HG03045 (cell line): Measurements from ENCODE around the gene TYMP.

Source experiments
- ATAC-seq: cut with Tn5 transposase; IDR thresholded peaks from one replicate; pipeline ENCODE4 v1.9.1; 2021; ENCODE audit warnings: mild to moderate bottlenecking, moderate library complexity; ENCODE audit not compliant: unreplicated experiment

The TYMP gene

DNA sequence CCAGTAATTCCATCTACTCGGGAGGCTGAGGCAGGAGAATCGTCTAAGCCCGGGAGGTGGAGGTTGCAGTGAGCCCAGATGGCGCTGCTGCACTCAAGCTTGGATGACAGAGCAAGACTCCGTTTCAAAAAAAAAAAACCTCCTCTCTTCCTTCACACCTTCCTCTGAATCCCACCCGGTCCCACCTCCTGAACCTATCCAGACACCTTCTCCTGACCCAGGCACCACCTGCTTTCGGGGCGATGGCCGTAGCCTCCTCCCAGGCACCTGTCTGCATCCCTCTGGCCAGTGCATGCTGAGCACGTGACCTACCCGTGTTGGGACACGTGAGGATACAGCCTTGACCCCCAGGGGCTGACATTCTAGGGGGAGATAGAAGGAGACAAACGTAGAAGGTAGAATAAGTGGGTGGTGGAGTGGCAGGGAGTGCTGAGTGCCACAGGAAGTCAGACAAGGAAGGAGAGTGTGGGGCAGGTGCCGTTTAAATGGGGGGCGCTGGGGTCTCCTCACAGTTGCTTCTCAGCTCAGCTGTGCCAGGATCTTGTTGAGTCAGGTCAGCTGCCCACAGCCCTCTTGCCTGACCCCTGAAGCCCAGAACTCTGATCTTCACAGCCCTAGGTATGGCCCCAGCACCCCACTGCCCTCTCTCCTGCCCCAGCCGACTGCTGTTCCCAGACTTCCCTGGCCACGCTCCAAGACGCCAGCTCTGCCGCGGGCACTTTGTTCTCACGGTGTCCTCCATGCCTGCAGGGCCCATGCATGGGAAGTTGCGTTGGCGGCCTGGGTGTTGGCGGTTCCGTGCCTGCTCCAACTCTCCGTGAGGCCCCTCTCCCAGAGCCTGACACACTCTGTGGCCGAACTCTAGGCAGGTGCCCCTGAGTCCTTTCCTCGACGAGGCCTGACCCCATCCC, 44.3 kb downstream of the TYMP start:
- ATAC-seq = no peak

DNA sequence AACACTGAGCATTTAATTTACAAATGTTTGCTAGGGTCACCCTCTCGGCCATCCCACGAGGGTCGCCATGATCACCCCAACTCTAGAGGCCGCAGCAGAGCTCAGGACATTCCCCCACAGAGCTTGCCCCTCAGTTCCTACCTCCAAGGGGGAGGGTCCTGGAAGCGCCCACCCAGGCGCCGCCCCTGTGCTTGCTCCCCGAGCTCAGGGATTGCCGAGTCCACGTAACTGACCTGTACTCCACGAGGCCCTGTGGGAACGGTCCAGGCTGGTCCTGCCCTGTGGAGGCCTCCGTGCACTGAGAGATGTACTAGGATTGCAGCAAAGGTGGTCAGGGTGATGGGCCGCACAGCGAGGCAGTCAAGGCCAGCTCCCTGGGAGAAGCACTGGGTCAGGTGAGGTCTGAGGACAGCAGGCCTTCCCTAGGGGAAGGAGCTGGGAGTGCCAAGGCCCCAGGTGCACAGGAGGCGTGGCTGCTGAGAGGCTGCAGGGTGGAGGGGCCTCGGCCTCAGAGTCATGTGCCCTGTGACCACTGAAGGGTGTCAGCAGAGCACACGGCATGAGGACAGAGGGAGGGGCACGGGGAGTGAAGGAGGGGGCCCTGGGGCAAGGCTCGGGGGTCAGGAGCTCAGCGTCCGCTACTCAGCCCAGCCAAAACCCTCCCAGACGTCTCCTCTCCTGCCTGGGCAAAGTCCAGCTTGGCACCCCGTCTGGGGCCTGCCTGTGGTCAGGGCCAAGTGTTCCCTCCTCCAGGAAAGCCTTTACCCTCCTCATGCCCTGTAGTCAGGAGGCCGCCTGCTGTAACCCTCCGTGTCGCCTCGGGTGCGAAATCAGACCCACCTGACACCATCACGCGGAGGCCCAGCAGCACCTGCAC, 45.6 kb downstream of the TYMP start:
- no peak for ATAC-seq

GRCh38 chr22:50483556-50483955, 46.3 kb downstream of the TYMP start:
- no peak for ATAC-seq

DNA sequence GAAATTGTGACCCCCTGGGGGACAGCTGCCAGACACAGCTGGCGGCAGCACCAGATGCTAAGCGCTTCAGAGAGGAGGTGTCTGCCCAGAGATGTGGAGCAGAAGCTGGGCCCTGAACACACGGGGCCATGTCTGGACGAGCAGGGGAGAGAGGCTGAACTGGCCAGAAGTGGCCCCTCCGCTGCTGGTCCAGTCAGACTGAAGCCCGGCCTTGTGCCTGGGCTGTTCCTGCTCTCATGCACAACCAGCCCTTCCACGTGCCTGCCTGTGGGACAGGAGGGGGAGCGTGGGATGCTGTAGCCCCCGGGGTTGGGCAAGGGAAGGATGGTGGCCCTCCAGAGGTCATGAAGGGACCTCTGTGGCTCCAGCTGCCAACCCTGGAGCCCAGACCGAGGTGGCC, 46.7 kb downstream of the TYMP start:
- no peak for ATAC-seq

DNA sequence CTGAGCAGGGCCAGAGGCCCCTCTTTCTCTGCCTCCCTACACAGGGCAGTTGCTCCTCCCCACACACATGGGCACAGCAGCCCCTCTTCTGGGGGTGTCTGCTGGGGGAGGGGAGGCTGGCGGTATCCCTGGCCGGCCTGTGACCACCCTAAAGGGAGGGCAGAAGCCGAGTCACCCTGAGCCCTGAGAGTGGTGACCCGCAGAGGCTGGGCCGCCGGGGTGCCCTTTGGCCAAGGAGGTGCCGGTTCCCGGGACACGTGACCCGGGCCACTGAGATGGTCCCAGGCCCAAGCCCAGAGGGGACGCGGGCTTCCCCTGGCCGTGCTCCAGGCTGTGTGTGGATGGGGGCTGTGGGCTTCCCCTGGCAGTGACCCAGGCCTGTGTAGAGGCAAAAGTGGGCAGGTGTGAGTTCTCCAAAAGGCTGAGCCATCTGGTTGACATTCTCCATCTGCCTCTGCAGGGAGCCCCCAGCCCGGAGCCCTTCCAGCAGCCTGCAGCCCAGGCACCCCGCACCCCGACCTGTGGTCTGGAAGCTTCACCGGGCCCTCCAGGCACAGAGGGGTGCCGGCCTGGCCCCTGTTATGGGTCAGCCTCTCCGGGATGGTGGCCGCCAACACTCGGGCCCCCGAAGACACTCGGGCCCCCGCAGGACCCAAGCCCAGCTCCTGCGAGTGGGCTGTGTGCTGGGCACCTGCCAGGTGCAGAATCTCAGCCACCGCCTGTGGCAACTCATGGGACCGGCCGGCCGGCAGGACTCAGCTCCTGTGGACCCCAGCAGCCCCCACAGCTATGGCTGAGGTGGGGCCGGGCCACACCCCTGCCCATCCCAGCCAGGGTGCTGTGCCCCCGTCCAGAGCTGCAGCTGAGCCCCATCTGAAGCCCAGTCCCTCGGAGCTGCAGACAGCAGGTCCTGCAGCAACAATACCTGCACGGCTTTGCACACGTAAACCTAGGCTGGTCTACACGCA, 47.4 kb downstream of the TYMP start:
- ATAC-seq = no peak

GRCh38 chr22:50481440-50482106, 48.2 kb downstream of the TYMP start, which contains the start of gene ADM2:
Gene ADM2 (plus strand): TSS chr22:50481543. CDS start chr22:50481848, 305 bp downstream.
- no peak for ATAC-seq

DNA sequence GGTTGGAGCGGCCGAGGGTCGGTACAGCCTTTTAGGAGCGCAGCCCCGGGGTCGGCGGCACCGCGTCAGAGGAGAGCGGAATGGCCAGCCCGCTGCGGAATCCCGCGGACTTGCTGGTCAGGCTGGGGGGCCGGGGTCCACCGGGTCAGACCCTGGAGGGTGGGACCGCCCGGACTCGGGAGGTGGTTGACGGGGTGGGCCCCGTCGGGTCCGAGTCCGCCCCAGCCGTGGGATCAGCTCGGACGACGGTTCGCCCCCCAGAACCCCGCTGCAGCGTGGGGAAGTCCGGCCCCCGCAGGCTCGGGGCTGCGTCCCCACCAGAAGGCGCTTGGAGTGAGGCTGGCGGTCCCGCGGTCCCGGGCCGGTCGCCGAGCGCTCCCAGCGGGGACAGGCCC, 48.8 kb downstream of the TYMP start:
- ATAC-seq = no peak

GRCh38 chr22:50479721-50480120, 50.1 kb downstream of the TYMP start:
- no peak for ATAC-seq

DNA sequence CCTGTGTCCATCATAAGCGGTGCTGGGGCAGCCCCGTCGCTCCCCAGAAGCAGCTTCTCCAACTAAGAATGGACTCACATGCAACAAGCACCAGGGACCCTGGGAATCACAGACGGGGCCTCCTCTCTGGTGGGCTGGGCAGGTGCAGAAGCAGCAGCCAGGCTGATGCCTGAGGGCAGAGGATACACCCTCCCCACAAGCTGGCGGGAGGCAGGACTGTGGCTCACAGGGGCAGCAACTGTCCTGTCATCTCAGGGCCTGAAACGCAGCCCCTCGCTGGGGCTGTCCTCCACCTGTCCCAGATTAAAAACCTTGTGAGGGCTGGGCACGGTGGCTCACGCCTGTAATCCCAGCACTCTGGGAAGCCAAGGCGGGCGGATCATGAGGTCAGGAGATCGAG, 51.9 kb downstream of the TYMP start:
- ATAC-seq = no peak

- no peak for ATAC-seq
These were observed 52.9 kb downstream of the TYMP start for GRCh38 chr22:50476868-50477267.
